Neuronal stem cell (in vitro differentiated cells): ENCODE measurements around the gene P4HB.

Source experiments
- DNase-seq: peaks from one replicate; pipeline ENCODE4 v3.0.0-alpha.2; 2013; ENCODE audit warnings: low spot score
- H2AFZ ChIP-seq: one replicate; pipeline ENCODE4 v1.6.1; 2013; ENCODE audit warnings: mild to moderate bottlenecking, low read length, inconsistent platforms
- H2AK5ac ChIP-seq: 2 replicates; pipeline ENCODE4 v1.6.1; 2013; ENCODE audit warnings: low read depth, mild to moderate bottlenecking, inconsistent platforms, low read length, moderate library complexity, mixed read lengths
- H2BK120ac ChIP-seq: 2 replicates; pipeline ENCODE4 v1.6.1; 2013; ENCODE audit warnings: low read depth, mild to moderate bottlenecking, inconsistent platforms, low read length, moderate library complexity, mixed read lengths
- H2BK12ac ChIP-seq: one replicate; pipeline ENCODE4 v1.6.1; 2013; ENCODE audit warnings: low read length, inconsistent platforms
- H2BK15ac ChIP-seq: 2 replicates; pipeline ENCODE4 v1.6.1; 2013; ENCODE audit warnings: mild to moderate bottlenecking, low read length, inconsistent platforms, mixed read lengths
- H2BK5ac ChIP-seq: one replicate; pipeline ENCODE4 v1.6.1; 2013; ENCODE audit warnings: inconsistent platforms, mild to moderate bottlenecking, low read length, moderate library complexity
- H3K14ac ChIP-seq: one replicate; pipeline ENCODE4 v1.6.1; 2013; ENCODE audit warnings: low read length, inconsistent platforms
- H3K18ac ChIP-seq: 2 replicates; pipeline ENCODE4 v1.6.1; 2013; ENCODE audit warnings: low read length, inconsistent platforms
- H3K23ac ChIP-seq: 2 replicates; pipeline ENCODE4 v1.6.1; 2013; ENCODE audit warnings: low read depth, mild to moderate bottlenecking, mixed read lengths, low read length, inconsistent platforms; ENCODE audit not compliant: poor library complexity
- H3K27ac ChIP-seq: replicated peaks from 3 replicates; pipeline ENCODE4 v1.5.1; 2013; ENCODE audit warnings: low read length, inconsistent platforms
- H3K27me3 ChIP-seq, 3 experiments: 2 replicates each; pipeline ENCODE4 v1.6.1; 2013; ENCODE audit warnings: low read length in 3 of 3, mild to moderate bottlenecking in 2 of 3, inconsistent platforms in 1 of 3, low read depth in 1 of 3, mixed read lengths in 1 of 3, moderate library complexity in 1 of 3; ENCODE audit not compliant: control insufficient read depth in 3 of 3, insufficient read depth in 3 of 3
- H3K36me3 ChIP-seq, 2 donors: replicated peaks in 1 of 2; 2 replicates each; pipeline ENCODE4 v1.6.1; 2013; ENCODE audit warnings: low read length in 2 of 2; ENCODE audit not compliant: control insufficient read depth in 2 of 2, insufficient read depth in 2 of 2
- H3K4ac ChIP-seq: 2 replicates; pipeline ENCODE4 v1.6.1; 2013; ENCODE audit warnings: inconsistent platforms, mild to moderate bottlenecking, low read length, moderate library complexity
- H3K4me1 ChIP-seq, 2 donors: 1 replicate in 1 of 2; 2 replicates in 1 of 2; pipeline ENCODE4 v1.6.1; 2013; ENCODE audit warnings: low read length in 2 of 2, low read depth in 1 of 2; ENCODE audit not compliant: control insufficient read depth in 2 of 2, insufficient read depth in 1 of 2
- H3K4me2 ChIP-seq: one replicate; pipeline ENCODE4 v1.6.1; 2013; ENCODE audit warnings: mild to moderate bottlenecking, low read length, inconsistent platforms; ENCODE audit not compliant: insufficient read depth, poor library complexity, severe bottlenecking
- H3K4me3 ChIP-seq, 2 donors: 2 replicates each; pipeline ENCODE4 v1.5.1; 2013; ENCODE audit warnings: low read length in 2 of 2, mild to moderate bottlenecking in 2 of 2, inconsistent platforms in 1 of 2, moderate library complexity in 1 of 2
- H3K79me1 ChIP-seq: one replicate; pipeline ENCODE4 v1.6.1; 2013; ENCODE audit warnings: low read depth, mild to moderate bottlenecking, inconsistent platforms, low read length, moderate library complexity
- H3K9ac ChIP-seq: one replicate; pipeline ENCODE4 v1.6.1; 2013; ENCODE audit warnings: mild to moderate bottlenecking, low read depth, low read length, inconsistent platforms; ENCODE audit not compliant: poor library complexity
- H3K9me3 ChIP-seq, 2 donors: replicated peaks in 1 of 2; 2 replicates each; pipeline versions ENCODE3 to v1.6.1; 2013; ENCODE audit warnings: low read length in 2 of 2, mild to moderate bottlenecking in 2 of 2, inconsistent platforms in 1 of 2, low read depth in 1 of 2, mixed read lengths in 1 of 2, moderate library complexity in 1 of 2; ENCODE audit not compliant: control insufficient read depth in 2 of 2, insufficient read depth in 1 of 2
- H4K8ac ChIP-seq: one replicate; pipeline ENCODE4 v1.6.1; 2013; ENCODE audit warnings: low read depth, mild to moderate bottlenecking, inconsistent platforms, low read length, moderate library complexity
- H4K91ac ChIP-seq: one replicate; pipeline ENCODE4 v1.6.1; 2013; ENCODE audit warnings: low read length, low read depth, mild to moderate bottlenecking, inconsistent platforms; ENCODE audit not compliant: poor library complexity
- WGBS, 2 donors: extraction: QIAGEN DNeasy Blood & Tissue Kit; methylation state at CpG; one replicate each; pipeline ENCODE4 v1.1.7; 2013; ENCODE audit warnings: missing lambda C conversion rate in 2 of 2, mixed read lengths in 1 of 2; ENCODE audit not compliant: insufficient read length in 2 of 2, insufficient replicate concordance in 1 of 2; ENCODE audit errors: extremely low coverage in 2 of 2; 5-methylcytosine and 5-hydroxymethylcytosine counted together

Gene P4HB

GRCh38 chr17:81831563-81831956, 28.8 kb downstream of the P4HB start:
- DNase-seq = no peak
- H3K4ac ChIP-seq = no peak overlapping the region
- H3K18ac ChIP-seq = no peak overlapping the region
- H3K4me1 ChIP-seq = peaks cover 6 to 21% of the 10 kb centered on the region in 2 donors
- no peak overlapping the region for H2AFZ ChIP-seq
- no peak overlapping the region for H3K14ac ChIP-seq
- no peak overlapping the region for H4K91ac ChIP-seq
- H4K8ac ChIP-seq = no peak overlapping the region
- H3K36me3 ChIP-seq = peaks cover 2 to 9% of the 10 kb centered on the region in 2 donors
- H3K23ac ChIP-seq = no peak overlapping the region
- no peaks in the 10 kb centered on the region for H3K9me3 ChIP-seq
- no peak overlapping the region for H2BK12ac ChIP-seq
- H3K27ac ChIP-seq = no peak overlapping the region
- H3K79me1 ChIP-seq = peaks cover 34% of the 10 kb centered on the region
- no peak overlapping the region for H2BK120ac ChIP-seq
- H2BK15ac ChIP-seq = no peak overlapping the region
- H3K4me2 ChIP-seq = no peak overlapping the region
- no peak overlapping the region for H2BK5ac ChIP-seq
- no peaks in the 10 kb centered on the region for H3K27me3 ChIP-seq
- WGBS, 2 donors = no CpG with 5 or more reads among the region's 7 CpGs
- peak overlapping the region in 1 of 2 donors; percentile 81 for H3K4me3 ChIP-seq
- H2AK5ac ChIP-seq = peak overlapping the region; percentile 58
- no peak overlapping the region for H3K9ac ChIP-seq

GRCh38 chr17:81829858-81830257, 30.5 kb downstream of the P4HB start:
- H3K4me1 ChIP-seq = peaks cover 6 to 21% of the 10 kb centered on the region in 2 donors
- no peak for DNase-seq
- peaks cover 37% of the 10 kb centered on the region for H3K79me1 ChIP-seq
- H3K4me3 ChIP-seq = no peak overlapping the region
- no peak overlapping the region for H3K18ac ChIP-seq
- H4K91ac ChIP-seq = no peak overlapping the region
- no peaks in the 10 kb centered on the region for H3K27me3 ChIP-seq
- no peak overlapping the region for H3K14ac ChIP-seq
- peak overlapping the region; percentile 61 for H2BK120ac ChIP-seq
- no peak overlapping the region for H2AFZ ChIP-seq
- H3K27ac ChIP-seq = no peak overlapping the region
- peaks cover 0 to 7% of the 10 kb centered on the region in 2 donors for H3K36me3 ChIP-seq
- H3K4ac ChIP-seq = no peak overlapping the region
- H3K9ac ChIP-seq = peak overlapping the region; percentile 30
- H2BK12ac ChIP-seq = no peak overlapping the region
- H3K4me2 ChIP-seq = no peak overlapping the region
- WGBS, 2 donors = no CpG with 5 or more reads among the region's 6 CpGs
- no peaks in the 10 kb centered on the region for H3K9me3 ChIP-seq
- H2BK15ac ChIP-seq = no peak overlapping the region
- H4K8ac ChIP-seq = peak overlapping the region; percentile 65
- H2AK5ac ChIP-seq = no peak overlapping the region
- H2BK5ac ChIP-seq = no peak overlapping the region
- H3K23ac ChIP-seq = no peak overlapping the region

DNA sequence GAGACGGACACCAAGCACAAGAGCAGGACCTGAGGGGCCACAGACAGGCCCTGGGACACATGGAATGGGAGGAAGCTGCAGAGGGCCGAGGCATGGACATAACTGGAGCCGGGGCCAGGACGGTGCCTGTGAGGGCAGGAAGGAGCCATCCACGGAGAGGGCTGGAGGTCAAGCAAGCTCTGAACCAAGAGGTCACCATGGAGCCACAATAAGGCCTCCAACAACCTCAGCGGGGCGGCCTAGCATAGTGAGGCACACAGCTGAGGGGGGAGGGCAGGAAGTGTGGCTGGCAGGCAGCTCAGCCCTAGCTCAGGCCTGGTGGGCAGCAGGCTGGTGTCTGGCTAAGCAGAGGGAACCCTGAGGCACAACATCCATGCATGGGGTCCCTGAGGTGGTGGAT, 31.7 kb downstream of the P4HB start:
- Histone ChIP-seq H2BK15ac (no peak overlapping the region), H3K4ac (peak overlapping the region; percentile 53), H3K14ac (peak overlapping the region; percentile 75), H3K4me3 (no peak overlapping the region), H3K4me2 (no peak overlapping the region), H2AK5ac (peak overlapping the region; percentile 90), H2BK120ac (no peak overlapping the region), H3K9me3 (no peaks in the 10 kb centered on the region), H3K9ac (no peak overlapping the region), H3K27me3 (no peaks in the 10 kb centered on the region), H3K23ac (no peak overlapping the region), H4K91ac (no peak overlapping the region), H2BK12ac (no peak overlapping the region), H3K18ac (peak overlapping the region; percentile 7), H3K36me3 (peaks cover 0 to 16% of the 10 kb centered on the region in 2 donors), H4K8ac (no peak overlapping the region), H2AFZ (no peak overlapping the region), H2BK5ac (peak overlapping the region; percentile 24), H3K27ac (no peak overlapping the region), H3K4me1 (peaks cover 6 to 18% of the 10 kb centered on the region in 2 donors), H3K79me1 (peaks cover 33% of the 10 kb centered on the region)
- no peak for DNase-seq
- WGBS, 2 donors = no CpG with 5 or more reads among the region's 7 CpGs

GRCh38 chr17:81825841-81826466, 34.4 kb downstream of the P4HB start:
- H3K36me3 ChIP-seq = peaks cover 3 to 35% of the 10 kb centered on the region in 2 donors
- no peak overlapping the region for H3K4me2 ChIP-seq
- H4K91ac ChIP-seq = no peak overlapping the region
- peaks cover 0 to 9% of the 10 kb centered on the region in 2 donors for H3K4me1 ChIP-seq
- H2BK12ac ChIP-seq = no peak overlapping the region
- DNase-seq = no peak
- no peaks in the 10 kb centered on the region for H3K27me3 ChIP-seq
- WGBS, 2 donors = no CpG with 5 or more reads among the region's 11 CpGs
- no peak overlapping the region for H3K9ac ChIP-seq
- no peak overlapping the region for H2AK5ac ChIP-seq
- no peak overlapping the region for H3K18ac ChIP-seq
- no peak overlapping the region for H2AFZ ChIP-seq
- H4K8ac ChIP-seq = no peak overlapping the region
- no peak overlapping the region for H3K14ac ChIP-seq
- no peak overlapping the region for H2BK5ac ChIP-seq
- no peak overlapping the region for H3K4me3 ChIP-seq
- H3K23ac ChIP-seq = no peak overlapping the region
- no peaks in the 10 kb centered on the region for H3K9me3 ChIP-seq
- H3K79me1 ChIP-seq = peaks cover 23% of the 10 kb centered on the region
- H3K27ac ChIP-seq = no peak overlapping the region
- H2BK120ac ChIP-seq = no peak overlapping the region
- no peak overlapping the region for H3K4ac ChIP-seq
- H2BK15ac ChIP-seq = no peak overlapping the region
